GM12801 (cell line): Measurements from ENCODE around the gene GNRHR.

ENCODE experiments used
- CTCF ChIP-seq: IDR thresholded peaks from one replicate; pipeline ENCODE4 v1.5.1; 2011; ENCODE audit warnings: control low read depth; ENCODE audit not compliant: insufficient read length; ENCODE audit errors: extremely low read depth

GNRHR gene

GRCh38 chr4:67746797-67747495 is 7.2 kb downstream of the GNRHR start:
- TF ChIP-seq CTCF = no peak

GRCh38 chr4:67744561-67745283 is 9.5 kb downstream of the GNRHR start:
- TF ChIP-seq CTCF = no peak

- TF ChIP-seq CTCF = no peak
Measured at GRCh38 chr4:67743194-67743593, 11.0 kb downstream of the GNRHR start.

GRCh38 chr4:67736262-67736661 is 17.9 kb downstream of the GNRHR start:
- TF ChIP-seq CTCF = no peak

- no peak for TF ChIP-seq CTCF
Measured at GRCh38 chr4:67735325-67735724, 18.9 kb downstream of the GNRHR start.

GRCh38 chr4:67727124-67727850 is 26.9 kb downstream of the GNRHR start:
- no peak for TF ChIP-seq CTCF

- no peak for TF ChIP-seq CTCF
Measured at GRCh38 chr4:67725981-67726380, 28.2 kb downstream of the GNRHR start.
